T-helper 22 cell (primary cell): ENCODE results near the gene ASTE1.
"Not testable (repeated sequence)": the region's sequence is repeated elsewhere in the genome, so short reads cannot be mapped to it uniquely, and the experiment has no call there.

Source experiments
- DNase-seq: peaks from one replicate; pipeline ENCODE4 v3.0.0-alpha.2; 2020; ENCODE audit warnings: low read depth

ASTE1 gene

GRCh38 chr3:131008326-131008725 lies 18.3 kb downstream of the ASTE1 start:
- DNase-seq: no peak

DNA sequence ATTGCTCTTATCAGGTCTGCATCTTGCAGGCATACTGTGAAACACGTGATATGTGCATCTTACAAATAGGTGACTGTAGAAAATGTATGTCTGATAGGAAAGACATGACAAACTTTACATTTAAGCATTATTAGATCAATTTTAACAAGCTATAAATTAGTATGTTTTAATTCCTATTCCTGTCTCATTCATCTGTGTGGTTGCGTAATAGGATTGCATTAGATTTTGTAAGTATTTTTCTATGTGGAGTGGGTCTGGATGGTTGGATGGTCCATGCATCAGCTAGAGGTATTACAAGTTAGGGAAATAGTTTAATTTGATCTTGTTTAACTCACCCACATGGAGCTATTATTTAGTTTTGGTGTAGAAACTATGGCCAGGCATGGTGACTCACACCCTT lies 18.8 kb downstream of the ASTE1 start:
- DNase-seq: no peak

GRCh38 chr3:131007256-131007655 lies 19.4 kb downstream of the ASTE1 start:
- DNase-seq: no peak

DNA sequence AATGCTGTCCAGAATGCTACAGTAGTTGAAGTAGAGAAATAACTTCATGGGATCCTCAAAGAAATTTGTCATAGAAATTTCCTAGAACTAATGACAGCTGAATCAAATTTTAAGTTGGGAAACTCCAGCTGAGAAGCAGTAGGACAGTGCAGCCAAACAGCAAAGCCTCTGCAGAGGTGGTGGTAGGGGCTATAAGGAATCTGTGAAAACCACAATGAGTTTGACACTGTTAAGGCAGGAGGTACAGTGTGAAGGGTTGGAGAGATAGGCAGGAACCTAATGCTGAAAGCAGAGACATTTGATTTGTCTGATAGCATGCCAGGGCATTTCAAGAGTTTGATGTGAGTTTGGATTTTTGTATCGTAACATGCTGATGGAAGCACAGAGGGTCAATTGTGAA lies 22.0 kb downstream of the ASTE1 start:
- DNase-seq: no peak

DNA sequence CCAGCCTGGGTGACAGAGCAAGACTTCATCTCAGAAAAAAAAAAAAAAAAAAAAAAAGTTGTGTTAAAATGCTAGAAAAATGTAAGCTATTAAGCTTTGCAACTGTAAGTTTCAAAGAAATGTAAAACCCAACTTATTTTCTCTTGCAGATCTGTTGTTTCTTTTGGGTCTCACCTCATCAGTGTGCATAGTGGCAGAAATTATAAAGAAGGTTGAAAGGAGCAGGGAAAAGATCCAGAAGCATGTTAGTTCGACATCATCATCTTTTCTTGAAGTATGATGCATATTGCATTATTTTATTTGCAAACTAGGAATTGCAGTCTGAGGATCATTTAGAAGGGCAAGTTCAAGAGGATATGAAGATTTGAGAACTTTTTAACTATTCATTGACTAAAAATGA lies 25.6 kb downstream of the ASTE1 start:
- no peak for DNase-seq

- no peak for DNase-seq
These were observed 29.3 kb downstream of the ASTE1 start for GRCh38 chr3:130997289-130997688.

DNA sequence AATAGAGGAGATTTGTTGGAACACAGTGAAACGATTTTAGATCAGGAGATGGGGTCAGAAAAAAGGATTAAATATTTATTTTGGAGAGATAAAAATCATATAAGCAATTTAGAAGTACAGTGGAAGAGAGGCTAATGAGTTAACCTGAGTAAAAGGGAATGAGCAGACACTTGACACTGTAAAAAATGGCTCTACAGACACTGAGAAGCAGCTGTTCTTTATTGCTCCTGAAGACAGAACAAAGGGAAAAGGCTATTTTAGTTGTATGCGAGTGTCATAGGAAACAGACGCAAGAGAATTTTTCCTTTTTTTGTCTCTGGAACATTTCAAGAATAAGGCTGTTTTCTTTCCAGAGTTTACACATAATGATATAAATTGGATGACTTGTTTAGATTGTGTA lies 34.3 kb downstream of the ASTE1 start:
- DNase-seq: no peak

DNA sequence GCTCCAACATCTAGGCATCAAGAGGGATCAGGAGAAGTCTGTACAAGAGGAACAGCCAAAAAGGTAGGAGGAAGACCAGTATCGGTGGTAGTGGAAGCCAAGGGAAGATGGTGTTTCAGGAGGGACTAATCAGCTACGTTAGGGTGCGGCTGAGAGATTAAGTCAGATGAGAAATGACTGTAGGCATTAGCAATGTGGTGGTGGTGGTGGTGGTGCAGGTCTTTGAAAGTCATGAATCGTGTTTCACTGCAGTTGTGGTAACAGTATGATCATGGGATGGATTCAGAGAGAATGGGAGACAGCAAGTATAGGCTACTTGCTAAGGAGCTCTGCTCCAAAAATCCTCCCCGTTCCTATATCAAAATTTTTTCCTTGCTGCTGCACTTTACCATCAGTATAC lies 35.5 kb downstream of the ASTE1 start:
- no peak for DNase-seq

DNA sequence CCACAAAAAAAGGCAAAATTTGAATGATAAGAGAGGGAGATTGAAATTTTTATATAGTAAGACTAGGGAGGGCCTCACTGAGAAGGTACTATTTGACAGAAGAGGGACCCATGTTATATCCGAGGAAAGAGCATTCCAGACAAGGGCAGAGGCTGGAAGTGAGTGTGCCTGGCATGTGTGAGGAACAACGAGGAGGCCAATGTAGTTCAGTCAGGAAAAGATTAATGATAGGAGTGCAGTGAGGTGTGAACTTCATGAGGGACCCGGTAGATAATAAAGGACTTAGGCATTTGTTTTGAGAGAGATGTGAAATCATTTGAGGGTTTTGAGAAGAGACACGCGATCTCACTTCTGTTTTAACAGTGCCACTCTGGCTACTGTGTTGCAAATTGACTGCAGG lies 36.3 kb downstream of the ASTE1 start:
- no peak for DNase-seq

GRCh38 chr3:130981469-130981868 lies 45.2 kb downstream of the ASTE1 start:
- DNase-seq: no peak

DNA sequence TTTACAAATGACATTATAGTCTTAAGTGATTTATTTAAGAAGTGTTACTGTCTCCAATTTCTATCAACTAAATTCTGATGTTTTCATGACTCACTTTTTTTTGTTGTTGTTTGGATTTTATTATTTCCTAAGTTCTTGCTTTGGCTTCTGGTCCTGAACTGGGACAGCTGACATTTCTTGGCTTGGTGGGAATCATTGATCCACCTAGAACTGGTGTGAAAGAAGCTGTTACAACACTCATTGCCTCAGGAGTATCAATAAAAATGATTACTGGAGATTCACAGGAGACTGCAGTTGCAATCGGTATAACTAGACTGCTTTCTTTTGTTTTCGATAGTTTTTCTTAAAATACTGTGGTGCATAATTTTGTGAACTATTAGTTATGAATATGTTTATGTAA lies 47.5 kb downstream of the ASTE1 start:
- no peak for DNase-seq

DNA sequence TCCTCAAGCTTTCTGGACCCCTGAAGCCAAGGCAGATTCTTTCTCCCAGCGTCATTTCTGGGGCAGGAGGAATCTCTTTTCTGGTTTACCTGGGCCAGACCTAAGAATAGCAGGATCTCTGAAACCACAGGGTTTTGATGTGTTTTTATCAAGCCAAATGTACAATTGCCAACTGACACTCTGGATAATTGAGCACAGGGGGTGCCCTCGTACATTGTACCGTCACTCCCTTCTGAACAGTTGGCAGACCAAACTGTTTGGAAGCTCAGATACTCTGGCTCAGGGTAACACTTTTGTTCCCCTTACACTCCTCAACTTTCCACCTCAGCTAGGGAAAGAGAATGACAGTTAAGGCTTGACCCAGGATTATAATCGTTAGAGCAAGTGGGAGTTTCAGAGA lies 49.9 kb downstream of the ASTE1 start:
- no peak for DNase-seq

DNA sequence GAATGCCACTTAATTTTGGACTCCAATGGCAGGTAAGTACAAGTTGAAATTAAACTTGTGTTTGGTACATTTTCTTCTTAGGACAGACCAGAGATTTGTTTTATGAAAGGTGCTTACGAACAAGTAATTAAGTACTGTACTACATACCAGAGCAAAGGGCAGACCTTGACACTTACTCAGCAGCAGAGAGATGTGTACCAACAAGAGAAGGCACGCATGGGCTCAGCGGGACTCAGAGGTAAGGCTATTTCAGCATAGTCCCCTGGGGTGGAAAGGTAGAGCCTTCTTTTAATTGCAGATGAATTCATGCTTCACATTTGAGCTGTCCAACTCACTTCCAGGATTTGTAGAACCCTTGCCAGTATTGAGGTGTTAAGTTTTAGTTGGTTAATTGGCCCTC lies 51.4 kb downstream of the ASTE1 start:
- no peak for DNase-seq

GRCh38 chr3:130974201-130974600 lies 52.4 kb downstream of the ASTE1 start:
- no peak for DNase-seq

- DNase-seq: no peak
These were observed 53.2 kb downstream of the ASTE1 start for GRCh38 chr3:130973406-130973805.

GRCh38 chr3:130972592-130972991 lies 54.0 kb downstream of the ASTE1 start:
- not testable (repeated sequence) for DNase-seq

DNA sequence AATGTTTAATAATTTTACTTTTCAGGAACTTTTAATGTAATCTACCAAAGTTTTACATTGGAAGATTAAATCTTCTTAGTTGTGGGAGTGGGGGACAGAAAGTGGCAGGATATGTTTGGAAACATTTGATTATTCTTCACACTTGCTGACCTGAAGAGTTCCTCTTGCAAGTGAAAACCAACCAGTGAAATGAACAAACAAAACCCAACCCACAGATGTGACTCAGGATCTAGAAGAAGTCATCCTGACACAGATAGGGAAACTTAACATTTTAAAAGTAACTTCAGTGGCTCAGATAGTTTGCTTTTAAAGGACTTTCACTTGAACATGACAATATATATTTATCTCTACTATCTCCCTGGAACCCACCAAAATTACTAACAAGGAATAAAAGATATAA lies 55.4 kb downstream of the ASTE1 start:
- DNase-seq: no peak

GRCh38 chr3:130969621-130970020 lies 57.0 kb downstream of the ASTE1 start:
- no peak for DNase-seq

GRCh38 chr3:130968221-130968620 lies 58.4 kb downstream of the ASTE1 start:
- DNase-seq: no peak

DNA sequence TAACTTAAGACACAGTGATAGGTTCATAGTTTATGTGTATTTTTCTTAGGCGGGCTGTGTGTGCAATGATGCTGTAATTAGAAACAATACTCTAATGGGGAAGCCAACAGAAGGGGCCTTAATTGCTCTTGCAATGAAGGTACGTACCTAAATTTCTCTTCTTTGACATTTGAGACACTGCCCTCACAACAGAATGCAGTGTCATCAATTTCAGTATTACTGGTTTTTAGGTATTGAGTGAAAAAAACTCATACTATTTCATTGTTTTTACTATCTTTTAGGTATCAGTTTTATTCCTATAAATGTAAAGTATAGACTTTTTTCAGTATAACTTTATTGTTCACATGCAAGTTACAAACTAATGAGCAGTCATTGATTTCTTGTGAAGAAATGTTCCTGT lies 59.3 kb downstream of the ASTE1 start:
- no peak for DNase-seq

DNA sequence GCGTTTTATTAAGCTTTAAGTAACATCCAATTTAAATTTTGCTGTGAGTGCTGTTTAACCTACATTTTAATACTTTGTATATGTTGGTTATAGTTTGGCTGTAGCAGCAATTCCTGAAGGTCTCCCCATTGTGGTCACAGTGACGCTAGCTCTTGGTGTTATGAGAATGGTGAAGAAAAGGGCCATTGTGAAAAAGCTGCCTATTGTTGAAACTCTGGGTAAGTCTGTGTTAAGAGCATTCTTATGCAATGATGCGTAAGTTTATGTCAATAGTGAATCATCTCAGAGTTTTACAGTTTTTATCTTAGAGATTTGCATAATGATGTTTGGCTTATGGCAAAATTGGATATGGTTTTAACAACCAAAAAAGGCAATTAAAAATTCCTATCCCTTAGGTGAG lies 62.7 kb downstream of the ASTE1 start:
- DNase-seq: no peak
